K562 (cell line): ENCODE data around the gene KRT4. TPM values are rescaled to one million over a fixed set of nuclear protein-coding genes. Genes with fewer than 3 reads are reported as not detected.

Source experiments
- ATAC-seq: fragments of 200-7000 bp; cut with Tn5 transposase; 3 replicates; pipeline ENCODE4 v1.9.1; 2020; ENCODE audit warnings: moderate library complexity
- BruUV-seq: library from RNA; stranded (reverse); fragments of 400-500 nt; replicated peaks from 2 replicates; lab custom pipeline; 2021; lab: Mats Ljungman, UMichigan
- CTCF ChIA-PET: fragments of 300-600 bp; formaldehyde crosslinking; extraction: SDS; loops from one replicate; lab custom pipeline; 2021; ENCODE audit warnings: low intra/inter-chr PET ratio; lab: Yijun Ruan, JAX
- POLR2A ChIA-PET: fragments of 300-600, 350-650 bp; sonication (Branson Sonifier 250); formaldehyde crosslinking; extraction: SDS; loops from one replicate; lab custom pipeline; 2021; ENCODE audit warnings: antibody characterized with exemption, inconsistent platforms; lab: Yijun Ruan, JAX
- DNase-seq, 4 experiments: peaks; one replicate each; pipeline versions ENCODE4 v3.0.0 to v3.0.0-alpha.2; 2011 to 2018; ENCODE audit warnings: low spot score in 3 of 4, mixed read lengths in 3 of 4; ENCODE audit errors: extremely low read depth in 1 of 4
- FAIRE-seq: peaks from 2 replicates; lab custom pipeline; 2011; peaks lifted over from hg19 to GRCh38; lab: Jason Lieb, UNC
- H2AFZ ChIP-seq: 2 replicates; pipeline ENCODE4 v1.6.0; 2011; ENCODE audit warnings: low read depth, low read length, control low read depth, inconsistent platforms
- H3K27ac ChIP-seq: fragments of 200-600 bp; 3 replicates; pipeline ENCODE4 v1.8.0; 2011; ENCODE audit warnings: low read depth, mild to moderate bottlenecking, control low read depth, inconsistent platforms, low read length, moderate library complexity, mixed read lengths; ENCODE audit errors: extremely low read depth
- H3K27me3 ChIP-seq, 2 experiments: fragments of 300-600 bp in 1 of 2; 2 replicates in 1 of 2; 3 replicates in 1 of 2; pipeline versions ENCODE4 v1.6.0 to v1.8.0; 2011; ENCODE audit warnings: inconsistent platforms in 2 of 2, low read length in 2 of 2, mild to moderate bottlenecking in 1 of 2, mixed read lengths in 1 of 2, moderate library complexity in 1 of 2; ENCODE audit not compliant: control insufficient read depth in 2 of 2, insufficient read depth in 2 of 2
- H3K36me3 ChIP-seq: fragments of 300-600 bp; 3 replicates; pipeline ENCODE4 v1.8.0; 2011; ENCODE audit warnings: mild to moderate bottlenecking, low read length, inconsistent platforms; ENCODE audit not compliant: control insufficient read depth, insufficient read depth
- H3K4me1 ChIP-seq, 2 experiments: fragments of 200-600 bp in 1 of 2; replicated peaks in 1 of 2; 2 replicates in 1 of 2; 3 replicates in 1 of 2; pipeline versions ENCODE4 v1.5.1 to v1.8.0; 2011; ENCODE audit warnings: inconsistent platforms in 2 of 2, low read length in 2 of 2, mild to moderate bottlenecking in 1 of 2, mixed read lengths in 1 of 2, moderate library complexity in 1 of 2; ENCODE audit not compliant: control insufficient read depth in 2 of 2, insufficient read depth in 2 of 2
- H3K4me2 ChIP-seq: 2 replicates; pipeline ENCODE4 v1.6.1; 2011; ENCODE audit warnings: low read length, control low read depth, inconsistent platforms, mixed read lengths; ENCODE audit not compliant: insufficient read depth
- H3K4me3 ChIP-seq: fragments of 200-600 bp; sonication (generic), shearing (Covaris generic); 2 replicates; pipeline ENCODE4 v1.5.1; 2016; ENCODE audit warnings: control low read depth, inconsistent platforms
- H3K79me2 ChIP-seq: fragments of 200-600 bp; 3 replicates; pipeline ENCODE4 v1.8.0; 2011; ENCODE audit warnings: low read length, inconsistent platforms; ENCODE audit not compliant: control insufficient read depth, insufficient read depth
- H3K9ac ChIP-seq, 2 experiments: 2 replicates each; pipeline versions ENCODE4 v1.6.0 to v1.6.1; 2011; ENCODE audit warnings: low read depth in 2 of 2, low read length in 2 of 2, control low read depth in 1 of 2, inconsistent platforms in 1 of 2, mild to moderate bottlenecking in 1 of 2, mixed read lengths in 1 of 2; ENCODE audit not compliant: insufficient read depth in 1 of 2
- H3K9me1 ChIP-seq: one replicate; pipeline ENCODE4 v1.6.0; 2011; ENCODE audit warnings: inconsistent platforms, mild to moderate bottlenecking, low read length, moderate library complexity; ENCODE audit not compliant: control insufficient read depth, insufficient read depth
- H3K9me3 ChIP-seq: replicated peaks from 2 replicates; pipeline ENCODE4 v1.5.1; 2011; ENCODE audit warnings: low read depth, low read length, inconsistent platforms; ENCODE audit not compliant: control insufficient read depth, insufficient read depth
- H4K20me1 ChIP-seq: replicated peaks from 2 replicates; pipeline ENCODE4 v1.6.1; 2011; ENCODE audit warnings: low read length, inconsistent platforms, mixed read lengths; ENCODE audit not compliant: control insufficient read depth, insufficient read depth
- ARNT ChIP-seq, 2 experiments: fragments of 450-650 bp; IDR thresholded peaks; 2 replicates each; pipeline ENCODE4 v1.6.1; 2016; ENCODE audit warnings: mild to moderate bottlenecking in 1 of 2
- HMGN3 ChIP-seq: IDR thresholded peaks from 2 replicates; pipeline ENCODE4 v1.6.1; 2011; ENCODE audit warnings: borderline replicate concordance, low read depth, mild to moderate bottlenecking, mixed read lengths, low read length; ENCODE audit not compliant: insufficient read length; ENCODE audit errors: extremely low read depth
- NFYB ChIP-seq: IDR thresholded peaks from 2 replicates; pipeline ENCODE4 v1.6.1; 2011; ENCODE audit warnings: mild to moderate bottlenecking, moderate library complexity; ENCODE audit not compliant: insufficient read length; ENCODE audit errors: extremely low read depth
- PRMT5 ChIP-seq: sonication (generic); formaldehyde crosslinking; IDR thresholded peaks from 2 replicates; pipeline ENCODE4 v1.5.0; 2020; ENCODE audit warnings: missing genetic modification reagents
- SPI1 ChIP-seq: IDR thresholded peaks from 2 replicates; pipeline ENCODE4 v1.6.1; 2011; ENCODE audit warnings: low read depth, low read length, control low read depth, borderline replicate concordance
- TCFL5 ChIP-seq: fragments of 250-450 bp; sonication (Bioruptor Pico); conservative IDR thresholded peaks from 2 replicates; pipeline ENCODE4 v1.6.1; 2021; ENCODE audit warnings: mild to moderate bottlenecking, moderate library complexity, matching md5 sums
- ZC3H8 ChIP-seq: fragments of 450-650 bp; IDR thresholded peaks from 2 replicates; pipeline ENCODE4 v1.6.1; 2017
- ZNF707 ChIP-seq: fragments of 250-450 bp; sonication (Bioruptor Pico); conservative IDR thresholded peaks from 2 replicates; pipeline ENCODE4 v1.8.0; 2022; ENCODE audit warnings: inconsistent platforms, mild to moderate bottlenecking, moderate library complexity
- WGBS: fragments of 100-300 bp; shearing (Covaris generic); methylation state at CpG from one replicate; pipeline ENCODE4 v1.1.6; 2016; ENCODE audit warnings: low coverage, mixed read lengths; ENCODE audit not compliant: insufficient coverage; ENCODE audit errors: missing lambda C conversion rate; 5-methylcytosine and 5-hydroxymethylcytosine counted together
- in situ Hi-C: fragments of 300-500 bp; cut with MboI; formaldehyde crosslinking; loops from 4 replicates; pipeline ENCODE4 v1.15.0; 2018; ENCODE audit warnings: inconsistent platforms, mixed read lengths
- intact Hi-C: fragments of 100-400 bp; cut with micrococcal nuclease; formaldehyde crosslinking; loops from 2 replicates; pipeline ENCODE4 v1.14.2; 2022
- polyA plus RNA-seq, 8 experiments: library from polyadenylated mRNA; depleted of rRNA in 4 of 8; stranded (reverse) in 5 of 8; unstranded in 3 of 8; fragments of >200 nt; fragmentation: Nextera tagmentation in 2 of 8; fragmentation: Illumina TruSeq in 1 of 8; extraction: Ambion mirVana in 2 of 8; extraction: Trizol in 1 of 8; gene quantifications; 2 replicates each; pipeline versions ENCODE4 v1.2.1 to v1.2.3, GENCODE V29; 2011 to 2014; ENCODE audit warnings: inconsistent platforms in 1 of 8, missing spikeins in 1 of 8
- total RNA-seq, 7 experiments: library from RNA; depleted of rRNA in 6 of 7; stranded (reverse); fragments of >200 nt in 6 of 7; fragmentation: Illumina TruSeq in 2 of 7; extraction: Trizol in 2 of 7; gene quantifications; 2 replicates each; pipeline versions ENCODE4 v1.2.1 to v1.2.3, GENCODE V29; 2011 to 2021; ENCODE audit warnings: low replicate concordance in 1 of 7
- TF ChIP-seq, protein P1 (sequence below), 2 experiments: fragments of 450-650 bp; formaldehyde crosslinking in 1 of 2; IDR thresholded peaks; 2 replicates each; pipeline versions ENCODE4 v1.4.0 to v1.6.1; 2014 to 2020; ENCODE audit warnings: mild to moderate bottlenecking in 2 of 2, borderline replicate concordance in 1 of 2, low read depth in 1 of 2
- TF ChIP-seq, protein P2 (sequence below): IDR thresholded peaks from 2 replicates; pipeline ENCODE4 v1.6.1; 2014; ENCODE audit warnings: antibody characterized with exemption

Gene KRT4
- total and polyA plus RNA-seq, 9 of the 15 experiments (the other 6 are each of a cell fraction or from before 2014, with no cell fraction given): not detected

DNA sequence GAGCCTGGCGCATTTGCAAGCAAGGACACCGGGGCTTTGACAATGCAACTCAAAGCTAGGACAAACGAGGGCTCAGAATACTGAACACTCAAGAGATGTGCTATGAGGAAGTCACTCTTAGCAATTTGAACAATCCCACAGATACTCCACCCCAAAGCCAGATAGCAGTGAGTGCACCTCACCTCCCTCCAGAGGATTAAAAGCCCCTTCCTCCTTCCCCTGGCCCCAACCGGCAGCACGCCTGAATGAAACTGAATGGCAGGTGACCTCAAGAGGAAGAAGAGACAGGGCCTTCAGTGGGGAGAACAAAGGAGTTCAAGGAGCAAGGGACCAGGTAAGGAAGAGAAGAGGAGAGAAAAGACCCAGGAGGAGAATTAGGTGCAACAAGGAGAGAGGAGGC is 36.8 kb upstream of the KRT4 start (continued):
- TF ChIP-seq, protein P1, sequence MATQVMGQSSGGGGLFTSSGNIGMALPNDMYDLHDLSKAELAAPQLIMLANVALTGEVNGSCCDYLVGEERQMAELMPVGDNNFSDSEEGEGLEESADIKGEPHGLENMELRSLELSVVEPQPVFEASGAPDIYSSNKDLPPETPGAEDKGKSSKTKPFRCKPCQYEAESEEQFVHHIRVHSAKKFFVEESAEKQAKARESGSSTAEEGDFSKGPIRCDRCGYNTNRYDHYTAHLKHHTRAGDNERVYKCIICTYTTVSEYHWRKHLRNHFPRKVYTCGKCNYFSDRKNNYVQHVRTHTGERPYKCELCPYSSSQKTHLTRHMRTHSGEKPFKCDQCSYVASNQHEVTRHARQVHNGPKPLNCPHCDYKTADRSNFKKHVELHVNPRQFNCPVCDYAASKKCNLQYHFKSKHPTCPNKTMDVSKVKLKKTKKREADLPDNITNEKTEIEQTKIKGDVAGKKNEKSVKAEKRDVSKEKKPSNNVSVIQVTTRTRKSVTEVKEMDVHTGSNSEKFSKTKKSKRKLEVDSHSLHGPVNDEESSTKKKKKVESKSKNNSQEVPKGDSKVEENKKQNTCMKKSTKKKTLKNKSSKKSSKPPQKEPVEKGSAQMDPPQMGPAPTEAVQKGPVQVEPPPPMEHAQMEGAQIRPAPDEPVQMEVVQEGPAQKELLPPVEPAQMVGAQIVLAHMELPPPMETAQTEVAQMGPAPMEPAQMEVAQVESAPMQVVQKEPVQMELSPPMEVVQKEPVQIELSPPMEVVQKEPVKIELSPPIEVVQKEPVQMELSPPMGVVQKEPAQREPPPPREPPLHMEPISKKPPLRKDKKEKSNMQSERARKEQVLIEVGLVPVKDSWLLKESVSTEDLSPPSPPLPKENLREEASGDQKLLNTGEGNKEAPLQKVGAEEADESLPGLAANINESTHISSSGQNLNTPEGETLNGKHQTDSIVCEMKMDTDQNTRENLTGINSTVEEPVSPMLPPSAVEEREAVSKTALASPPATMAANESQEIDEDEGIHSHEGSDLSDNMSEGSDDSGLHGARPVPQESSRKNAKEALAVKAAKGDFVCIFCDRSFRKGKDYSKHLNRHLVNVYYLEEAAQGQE (IDR thresholded peaks at IDR 0.05; ENCODE audit: borderline replicate concordance): no peak
- TF ChIP-seq, protein P1 (CRISPR knock-in tag; IDR thresholded peaks at IDR 0.05; ENCODE audit: low read depth): no peak
- TF ChIP-seq, all 486 proteins: peak for 0

DNA sequence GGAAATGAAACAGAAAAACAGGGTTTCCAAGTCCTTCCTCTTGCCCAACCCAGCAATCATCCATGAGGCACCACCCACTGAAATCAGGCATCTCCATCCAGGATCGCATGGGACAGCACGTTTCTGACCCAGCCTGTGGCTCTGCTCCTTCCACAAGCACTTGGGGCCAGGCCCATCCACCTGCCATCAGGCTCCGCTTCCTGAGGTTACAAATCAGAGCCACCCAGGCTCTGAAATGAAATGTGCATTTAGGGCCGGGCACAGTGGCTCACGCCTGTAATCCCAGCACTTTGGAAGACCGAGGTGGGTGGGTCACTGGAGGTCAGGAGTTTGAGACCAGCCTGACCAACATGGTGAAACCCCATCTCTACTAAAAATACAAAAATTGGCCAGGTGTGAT is 35.6 kb upstream of the KRT4 start:
- peaks cover 19 to 67% of the 10 kb centered on the region in 2 experiments; a peak in 4 of 5 replicates for H3K27me3 ChIP-seq
- no TSS peak for BruUV-seq
- H3K9ac ChIP-seq: no peak overlapping the region
- WGBS: 2% methylated on average over 6 of the region's 6 CpGs
- peaks cover 6% of the 10 kb centered on the region; the same call in 1 of the 2 replicates for H4K20me1 ChIP-seq
- CTCF ChIA-PET: no interaction called here
- no peaks in the 10 kb centered on the region for H3K9me3 ChIP-seq
- H3K9me1 ChIP-seq: no peaks in the 10 kb centered on the region
- no peaks in the 10 kb centered on the region for H3K36me3 ChIP-seq
- DNase-seq (no peak), ATAC-seq (no peak), FAIRE-seq (no peak)
- no peaks in the 10 kb centered on the region for H3K4me1 ChIP-seq
- in situ Hi-C loops: no loop called here
- no peak overlapping the region for H3K4me3 ChIP-seq
- POLR2A ChIA-PET: no interaction called here
- no peak overlapping the region for H2AFZ ChIP-seq
- intact Hi-C loops: no loop called here
- TF ChIP-seq PRMT5 (CRISPR knock-in tag) (no peak), ZC3H8 (no peak), TCFL5 (CRISPR knock-in tag) (no peak), HMGN3 (no peak), SPI1 (no peak), NFYB (no peak), ARNT (IDR thresholded peaks at IDR 0.05) (no peak), ZNF707 (no peak)
- TF ChIP-seq, protein P2, sequence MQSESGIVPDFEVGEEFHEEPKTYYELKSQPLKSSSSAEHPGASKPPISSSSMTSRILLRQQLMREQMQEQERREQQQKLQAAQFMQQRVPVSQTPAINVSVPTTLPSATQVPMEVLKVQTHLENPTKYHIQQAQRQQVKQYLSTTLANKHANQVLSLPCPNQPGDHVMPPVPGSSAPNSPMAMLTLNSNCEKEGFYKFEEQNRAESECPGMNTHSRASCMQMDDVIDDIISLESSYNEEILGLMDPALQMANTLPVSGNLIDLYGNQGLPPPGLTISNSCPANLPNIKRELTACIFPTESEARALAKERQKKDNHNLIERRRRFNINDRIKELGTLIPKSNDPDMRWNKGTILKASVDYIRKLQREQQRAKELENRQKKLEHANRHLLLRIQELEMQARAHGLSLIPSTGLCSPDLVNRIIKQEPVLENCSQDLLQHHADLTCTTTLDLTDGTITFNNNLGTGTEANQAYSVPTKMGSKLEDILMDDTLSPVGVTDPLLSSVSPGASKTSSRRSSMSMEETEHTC: no peak
- no peak overlapping the region for H3K4me2 ChIP-seq
- H3K27ac ChIP-seq: no peak overlapping the region
- H3K79me2 ChIP-seq: no peaks in the 10 kb centered on the region
